Gastrocnemius medialis (tissue), 4 donors: Measurements from ENCODE around the gene STOX2.

Experiments
- POLR2A ChIP-seq, 2 donors: fragments of 450-650 bp; IDR thresholded peaks; one replicate each; pipeline ENCODE4 v1.6.1; 2017; ENCODE audit warnings: antibody characterized with exemption in 2 of 2, mild to moderate bottlenecking in 2 of 2, moderate library complexity in 2 of 2
- TF ChIP-seq, protein P1 (sequence below), 5 experiments: fragments of 450-650 bp in 3 of 5; fragments of 200-600 bp in 2 of 5; sonication (generic) in 2 of 5; IDR thresholded peaks in 4 of 5; conservative IDR thresholded peaks in 1 of 5; 1 replicate in 4 of 5; 2 replicates in 1 of 5; pipeline ENCODE4 v1.5.1; 2016 to 2019; ENCODE audit warnings: antibody characterized with exemption in 5 of 5, mild to moderate bottlenecking in 3 of 5, moderate library complexity in 3 of 5

DNA sequence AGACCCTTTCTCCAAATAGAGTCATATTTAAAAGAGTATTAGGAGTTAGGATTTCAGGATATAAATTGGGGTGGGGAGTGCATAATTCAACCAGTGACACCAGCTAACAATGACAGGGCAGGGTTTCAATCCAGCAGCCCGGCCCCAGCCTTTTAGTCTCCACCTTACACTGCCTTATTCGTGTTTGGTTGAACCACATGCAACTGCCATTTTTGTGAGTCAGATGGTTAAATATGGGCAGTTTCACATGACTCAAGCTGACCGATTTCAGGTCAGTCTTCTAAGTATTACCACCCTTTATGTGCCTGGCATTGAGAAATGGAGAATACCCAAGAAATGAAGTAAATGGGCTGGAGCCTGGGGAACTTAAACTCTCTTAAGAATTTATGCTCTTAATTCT is 102.8 kb downstream of the STOX2 start:
- TF ChIP-seq, protein P1, sequence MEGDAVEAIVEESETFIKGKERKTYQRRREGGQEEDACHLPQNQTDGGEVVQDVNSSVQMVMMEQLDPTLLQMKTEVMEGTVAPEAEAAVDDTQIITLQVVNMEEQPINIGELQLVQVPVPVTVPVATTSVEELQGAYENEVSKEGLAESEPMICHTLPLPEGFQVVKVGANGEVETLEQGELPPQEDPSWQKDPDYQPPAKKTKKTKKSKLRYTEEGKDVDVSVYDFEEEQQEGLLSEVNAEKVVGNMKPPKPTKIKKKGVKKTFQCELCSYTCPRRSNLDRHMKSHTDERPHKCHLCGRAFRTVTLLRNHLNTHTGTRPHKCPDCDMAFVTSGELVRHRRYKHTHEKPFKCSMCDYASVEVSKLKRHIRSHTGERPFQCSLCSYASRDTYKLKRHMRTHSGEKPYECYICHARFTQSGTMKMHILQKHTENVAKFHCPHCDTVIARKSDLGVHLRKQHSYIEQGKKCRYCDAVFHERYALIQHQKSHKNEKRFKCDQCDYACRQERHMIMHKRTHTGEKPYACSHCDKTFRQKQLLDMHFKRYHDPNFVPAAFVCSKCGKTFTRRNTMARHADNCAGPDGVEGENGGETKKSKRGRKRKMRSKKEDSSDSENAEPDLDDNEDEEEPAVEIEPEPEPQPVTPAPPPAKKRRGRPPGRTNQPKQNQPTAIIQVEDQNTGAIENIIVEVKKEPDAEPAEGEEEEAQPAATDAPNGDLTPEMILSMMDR (IDR thresholded peaks at IDR 0.05 in 4 of 5, conservative IDR thresholded peaks at IDR 0.05 in 1 of 5), result no peak
- TF ChIP-seq POLR2A (IDR thresholded peaks at IDR 0.05), result no peak
